Spinal cord (tissue), 10 donors: ENCODE data around the gene CD163L1. TPM values are rescaled to one million over a fixed set of nuclear protein-coding genes. Genes with fewer than 3 reads are reported as not detected.
A peak's percentile ranks its signal among the peaks of the same experiment; 100 is the strongest.

Experiments
- DNase-seq, 6 donors: peaks; one replicate each; pipeline versions ENCODE4 v3.0.0 to v3.0.0-alpha.2; 2013 to 2015; ENCODE audit warnings: low spot score in 6 of 6, low read depth in 4 of 6
- H3K27ac ChIP-seq: one replicate; pipeline ENCODE4 v1.5.1; 2013; ENCODE audit warnings: low read depth, low read length, control low read depth
- H3K27me3 ChIP-seq: one replicate; pipeline ENCODE4 v1.6.1; 2013; ENCODE audit warnings: low read length; ENCODE audit not compliant: control insufficient read depth, insufficient read depth
- H3K36me3 ChIP-seq: one replicate; pipeline ENCODE4 v1.6.1; 2013; ENCODE audit warnings: low read length; ENCODE audit not compliant: control insufficient read depth, insufficient read depth
- H3K4me1 ChIP-seq: one replicate; pipeline ENCODE4 v1.6.1; 2013; ENCODE audit warnings: low read length; ENCODE audit not compliant: control insufficient read depth, insufficient read depth
- H3K4me3 ChIP-seq: one replicate; pipeline ENCODE4 v1.5.1; 2013; ENCODE audit warnings: low read depth, low read length, control low read depth
- H3K9me3 ChIP-seq: one replicate; pipeline ENCODE4 v1.6.1; 2013; ENCODE audit warnings: low read length; ENCODE audit not compliant: control insufficient read depth, insufficient read depth
- WGBS: methylation state at CpG from one replicate; pipeline ENCODE4 v1.1.5; 2013; ENCODE audit warnings: missing lambda C conversion rate; ENCODE audit not compliant: insufficient coverage; 5-methylcytosine and 5-hydroxymethylcytosine counted together
- long read RNA-seq, 4 donors: transcript quantifications; one replicate each; lab custom pipeline, GENCODE V29; 2026
- polyA plus RNA-seq, 2 donors: library from polyadenylated mRNA; unstranded; fragments of 120-200 nt; gene quantifications; one replicate each; pipeline ENCODE4 v1.2.1, GENCODE V29; 2013; ENCODE audit not compliant: insufficient read length in 2 of 2
- total RNA-seq, 2 donors: library from RNA; depleted of rRNA in 1 of 2; stranded (reverse); fragments of 120-200 nt in 1 of 2; fragments of >200 nt in 1 of 2; gene quantifications; one replicate each; pipeline versions ENCODE4 v1.2.3 to v1.2.4, GENCODE V29; 2013 to 2014
- donor health status: healthy.

CD163L1 gene
- total RNA-seq (1 to 10 TPM; 4.9 to 5.4 TPM), polyA plus RNA-seq (1 to 10 TPM; 1.7 to 2.9 TPM)
- long read RNA-seq, donor 1: 0 reads
- long read RNA-seq, donor 2: 0 reads
- long read RNA-seq, donor 3: 0 reads
- long read RNA-seq, donor 4, partial matches to known transcripts: 0 of 1 reads
- long read RNA-seq, donor 4, other reads (novel, unspliced or antisense): 0 of 1 reads

GRCh38 chr12:7444076-7444475 lies at the start of gene CD163L1:
Gene CD163L1 (minus strand): TSS chr12:7444153. CDS start chr12:7444127, 26 bp downstream.
- Histone ChIP-seq H3K4me3 (no peak within 1 kb of the TSS), H3K4me1 (peaks cover 4% of the 10 kb centered on the region), H3K36me3 (no peaks in the 10 kb centered on the region), H3K9me3 (no peaks in the 10 kb centered on the region), H3K27me3 (no peaks in the 10 kb centered on the region), H3K27ac (no peak within 1 kb of the TSS)
- WGBS: no CpG with 5 or more reads among the region's 2 CpGs
- DNase-seq: no peak

- H3K27ac ChIP-seq: no peak overlapping the region
- H3K4me3 ChIP-seq: no peak overlapping the region
- DNase-seq: no peak
- H3K4me1 ChIP-seq: no peaks in the 10 kb centered on the region
- no peaks in the 10 kb centered on the region for H3K9me3 ChIP-seq
- no peaks in the 10 kb centered on the region for H3K36me3 ChIP-seq
- no peaks in the 10 kb centered on the region for H3K27me3 ChIP-seq
- WGBS: 81% methylated on average over 3 of the region's 3 CpGs
Observed at GRCh38 chr12:7493006-7493405, 49.1 kb upstream of the CD163L1 start.

- H3K27ac ChIP-seq: no peak overlapping the region
- H3K36me3 ChIP-seq: no peaks in the 10 kb centered on the region
- H3K27me3 ChIP-seq: no peaks in the 10 kb centered on the region
- H3K9me3 ChIP-seq: no peaks in the 10 kb centered on the region
- no peak for DNase-seq
- no peak overlapping the region for H3K4me3 ChIP-seq
- WGBS: 62% methylated on average over 4 of the region's 6 CpGs
- no peaks in the 10 kb centered on the region for H3K4me1 ChIP-seq
Observed at GRCh38 chr12:7486512-7486911, 42.6 kb upstream of the CD163L1 start.

GRCh38 chr12:7485095-7485494 lies 41.1 kb upstream of the CD163L1 start:
- Histone ChIP-seq H3K4me3 (no peak overlapping the region), H3K36me3 (no peaks in the 10 kb centered on the region), H3K4me1 (no peaks in the 10 kb centered on the region), H3K27ac (no peak overlapping the region), H3K9me3 (no peaks in the 10 kb centered on the region), H3K27me3 (no peaks in the 10 kb centered on the region)
- DNase-seq: no peak
- 79% methylated on average over 2 of the region's 4 CpGs for WGBS

GRCh38 chr12:7483343-7483742 lies 39.4 kb upstream of the CD163L1 start:
- H3K27ac ChIP-seq: no peak overlapping the region
- no peaks in the 10 kb centered on the region for H3K27me3 ChIP-seq
- H3K4me3 ChIP-seq: no peak overlapping the region
- no peaks in the 10 kb centered on the region for H3K4me1 ChIP-seq
- no peaks in the 10 kb centered on the region for H3K36me3 ChIP-seq
- DNase-seq: no peak
- 81% methylated on average over 5 of the region's 5 CpGs for WGBS
- no peaks in the 10 kb centered on the region for H3K9me3 ChIP-seq

- WGBS: no CpG with 5 or more reads among the region's 1 CpG
- Histone ChIP-seq H3K27me3 (no peaks in the 10 kb centered on the region), H3K27ac (no peak overlapping the region), H3K9me3 (no peaks in the 10 kb centered on the region), H3K36me3 (no peaks in the 10 kb centered on the region), H3K4me1 (no peaks in the 10 kb centered on the region), H3K4me3 (no peak overlapping the region)
- DNase-seq: peak in 1 of 6 donors; percentile 11
Observed at GRCh38 chr12:7479771-7480170, 35.8 kb upstream of the CD163L1 start.

GRCh38 chr12:7472060-7472459 lies 28.1 kb upstream of the CD163L1 start:
- Histone ChIP-seq H3K9me3 (no peaks in the 10 kb centered on the region), H3K4me3 (no peak overlapping the region), H3K4me1 (no peaks in the 10 kb centered on the region), H3K27me3 (no peaks in the 10 kb centered on the region), H3K27ac (no peak overlapping the region), H3K36me3 (no peaks in the 10 kb centered on the region)
- WGBS: 97% methylated on average over 6 of the region's 6 CpGs
- no peak for DNase-seq

- no peak overlapping the region for H3K4me3 ChIP-seq
- no peak overlapping the region for H3K27ac ChIP-seq
- peak in 4 of 6 donors; percentile 15 to 86 (median 43) for DNase-seq
- no peaks in the 10 kb centered on the region for H3K36me3 ChIP-seq
- no peaks in the 10 kb centered on the region for H3K4me1 ChIP-seq
- H3K9me3 ChIP-seq: no peaks in the 10 kb centered on the region
- WGBS: 70% methylated on average over 6 of the region's 7 CpGs
- no peaks in the 10 kb centered on the region for H3K27me3 ChIP-seq
Observed at GRCh38 chr12:7460375-7461259, 16.7 kb upstream of the CD163L1 start.

- no peak overlapping the region for H3K4me3 ChIP-seq
- no peak overlapping the region for H3K27ac ChIP-seq
- H3K36me3 ChIP-seq: no peaks in the 10 kb centered on the region
- no peaks in the 10 kb centered on the region for H3K9me3 ChIP-seq
- H3K4me1 ChIP-seq: no peaks in the 10 kb centered on the region
- DNase-seq: no peak
- WGBS: 83% methylated on average over 3 of the region's 3 CpGs
- no peaks in the 10 kb centered on the region for H3K27me3 ChIP-seq
Observed at GRCh38 chr12:7459973-7460372, 16.0 kb upstream of the CD163L1 start.

- WGBS: no CpG with 5 or more reads among the region's 3 CpGs
- Histone ChIP-seq H3K4me1 (no peaks in the 10 kb centered on the region), H3K4me3 (no peak overlapping the region), H3K27me3 (no peaks in the 10 kb centered on the region), H3K36me3 (no peaks in the 10 kb centered on the region), H3K27ac (no peak overlapping the region), H3K9me3 (no peaks in the 10 kb centered on the region)
- no peak for DNase-seq
Observed at GRCh38 chr12:7451756-7452155, 7.8 kb upstream of the CD163L1 start.
